Neural cell (in vitro differentiated cells): ENCODE data around the gene MCUR1. TPM values are rescaled to one million over a fixed set of nuclear protein-coding genes. Genes with fewer than 3 reads are reported as not detected.
A peak's percentile ranks its signal among the peaks of the same experiment; 100 is the strongest.
"Not testable (repeated sequence)": the region's sequence is repeated elsewhere in the genome, so short reads cannot be mapped to it uniquely, and the experiment has no call there.

Experiments used
- H2AFZ ChIP-seq: fragments of 200-600, 300-800 bp; sonication (generic), shearing (Covaris generic); 2 replicates; pipeline ENCODE4 v1.6.0; 2014; ENCODE audit warnings: low read depth, mild to moderate bottlenecking, antibody characterized with exemption, low read length, moderate library complexity
- H3F3A ChIP-seq: fragments of 200-600 bp; shearing (Covaris generic); 2 replicates; pipeline ENCODE4 v1.6.1; 2016; ENCODE audit warnings: mild to moderate bottlenecking, moderate library complexity, mixed read lengths, antibody characterized with exemption, low read length; ENCODE audit not compliant: insufficient read depth, poor library complexity, severe bottlenecking
- H3K27ac ChIP-seq: fragments of 200-600, 300-800 bp; sonication (generic), shearing (Covaris generic); 2 replicates; pipeline ENCODE4 v1.5.1; 2014; ENCODE audit warnings: mild to moderate bottlenecking, low read length, moderate library complexity
- H3K27me3 ChIP-seq: fragments of 300-800, 200-600 bp; sonication (generic), shearing (Covaris generic); 2 replicates; pipeline ENCODE4 v1.6.0; 2014; ENCODE audit warnings: mild to moderate bottlenecking, low read depth, low read length, moderate library complexity; ENCODE audit not compliant: insufficient read depth
- H3K36me3 ChIP-seq: fragments of 300-800, 200-600 bp; sonication (generic), shearing (Covaris generic); 2 replicates; pipeline ENCODE4 v1.5.1; 2014; ENCODE audit warnings: mild to moderate bottlenecking, antibody characterized with exemption, low read length, moderate library complexity; ENCODE audit not compliant: insufficient read depth
- H3K4me2 ChIP-seq: fragments of 300-800, 200-600 bp; sonication (generic), shearing (Covaris generic); 2 replicates; pipeline ENCODE4 v1.6.0; 2014; ENCODE audit warnings: mild to moderate bottlenecking, low read length
- H3K4me3 ChIP-seq: fragments of 300-800, 200-600 bp; sonication (generic), shearing (Covaris generic); 2 replicates; pipeline ENCODE4 v1.5.1; 2014; ENCODE audit warnings: mild to moderate bottlenecking, low read length, moderate library complexity
- H3K79me2 ChIP-seq: fragments of 200-600 bp; shearing (Covaris generic); replicated peaks from 2 replicates; pipeline ENCODE4 v1.6.0; 2014; ENCODE audit warnings: mild to moderate bottlenecking, low read length, moderate library complexity; ENCODE audit not compliant: insufficient read depth
- H3K9ac ChIP-seq: fragments of 300-800, 200-600 bp; sonication (generic), shearing (Covaris generic); 2 replicates; pipeline ENCODE4 v1.6.1; 2016; ENCODE audit warnings: mild to moderate bottlenecking, low read length, mixed read lengths
- H3K9me2 ChIP-seq: fragments of 200-600 bp; shearing (Covaris generic); 2 replicates; pipeline ENCODE4 v1.6.1; 2016; ENCODE audit warnings: mild to moderate bottlenecking, low read length, mixed read lengths; ENCODE audit not compliant: insufficient read depth
- H3K9me3 ChIP-seq: fragments of 200-600, 300-800 bp; sonication (generic), shearing (Covaris generic); 2 replicates; pipeline ENCODE4 v1.6.1; 2016; ENCODE audit warnings: mild to moderate bottlenecking, mixed run types, low read length, moderate library complexity, mixed read lengths
- H4K20me1 ChIP-seq: fragments of 200-600 bp; shearing (Covaris generic); 2 replicates; pipeline ENCODE4 v1.6.1; 2016; ENCODE audit warnings: mild to moderate bottlenecking, mixed run types; ENCODE audit not compliant: insufficient read depth
- EP300 ChIP-seq: fragments of 450-650 bp; conservative IDR thresholded peaks from 2 replicates; pipeline ENCODE4 v1.6.1; 2014; ENCODE audit warnings: antibody characterized with exemption, mild to moderate bottlenecking, moderate library complexity; ENCODE audit not compliant: poor library complexity, severe bottlenecking
- EZH2 ChIP-seq: fragments of 200-600, 300-800 bp; shearing (Covaris generic), sonication (generic); IDR thresholded peaks from 2 replicates; pipeline ENCODE4 v1.6.1; 2014; ENCODE audit warnings: antibody characterized with exemption, low read length, borderline replicate concordance, mild to moderate bottlenecking; ENCODE audit not compliant: insufficient read depth, poor library complexity, severe bottlenecking
- MXI1 ChIP-seq: fragments of 450-650 bp; conservative IDR thresholded peaks from 2 replicates; pipeline ENCODE4 v1.6.1; 2014; ENCODE audit warnings: antibody characterized with exemption, mild to moderate bottlenecking; ENCODE audit not compliant: poor library complexity, severe bottlenecking
- POLR2AphosphoS5 ChIP-seq: IDR thresholded peaks from 2 replicates; pipeline ENCODE4 v1.6.1; 2012
- RAD21 ChIP-seq: fragments of 450-650 bp; conservative IDR thresholded peaks from 2 replicates; pipeline ENCODE4 v1.6.1; 2014; ENCODE audit warnings: antibody characterized with exemption, mild to moderate bottlenecking, moderate library complexity
- SMC3 ChIP-seq: fragments of 450-650 bp; conservative IDR thresholded peaks from 2 replicates; pipeline ENCODE4 v1.6.1; 2014; ENCODE audit warnings: antibody characterized with exemption, mild to moderate bottlenecking, moderate library complexity; ENCODE audit not compliant: poor library complexity
- TAF1 ChIP-seq: IDR thresholded peaks from 2 replicates; pipeline ENCODE4 v1.6.1; 2012; ENCODE audit warnings: low read depth
- polyA minus RNA-seq: library from RNA; depleted of rRNA, polyadenylated mRNA; stranded (reverse); fragments of >200 nt; gene quantifications from 2 replicates; pipeline ENCODE4 v1.2.3, GENCODE V29; 2014
- polyA plus RNA-seq: library from polyadenylated mRNA; depleted of rRNA; stranded (reverse); fragments of >200 nt; gene quantifications from 2 replicates; pipeline ENCODE4 v1.2.3, GENCODE V29; 2014
- TF ChIP-seq, protein P1 (sequence below): fragments of 450-650 bp; IDR thresholded peaks from 2 replicates; pipeline ENCODE4 v1.5.1; 2014; ENCODE audit warnings: antibody characterized with exemption, mild to moderate bottlenecking, moderate library complexity; ENCODE audit not compliant: poor library complexity, severe bottlenecking
- TF ChIP-seq, protein P2 (sequence below): IDR thresholded peaks from 2 replicates; pipeline ENCODE4 v1.6.1; 2012; ENCODE audit warnings: borderline replicate concordance

Gene MCUR1, protein sequence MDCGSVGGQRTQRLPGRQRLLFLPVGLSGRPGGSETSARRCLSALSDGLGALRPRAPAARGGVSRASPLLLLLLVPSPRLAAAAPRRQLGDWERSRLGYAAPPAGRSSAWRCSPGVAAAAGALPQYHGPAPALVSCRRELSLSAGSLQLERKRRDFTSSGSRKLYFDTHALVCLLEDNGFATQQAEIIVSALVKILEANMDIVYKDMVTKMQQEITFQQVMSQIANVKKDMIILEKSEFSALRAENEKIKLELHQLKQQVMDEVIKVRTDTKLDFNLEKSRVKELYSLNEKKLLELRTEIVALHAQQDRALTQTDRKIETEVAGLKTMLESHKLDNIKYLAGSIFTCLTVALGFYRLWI
- 7.4 and 10.0 TPM in 2 replicates for polyA plus RNA-seq
- 11.2 and 14.5 TPM in 2 replicates for polyA minus RNA-seq

DNA sequence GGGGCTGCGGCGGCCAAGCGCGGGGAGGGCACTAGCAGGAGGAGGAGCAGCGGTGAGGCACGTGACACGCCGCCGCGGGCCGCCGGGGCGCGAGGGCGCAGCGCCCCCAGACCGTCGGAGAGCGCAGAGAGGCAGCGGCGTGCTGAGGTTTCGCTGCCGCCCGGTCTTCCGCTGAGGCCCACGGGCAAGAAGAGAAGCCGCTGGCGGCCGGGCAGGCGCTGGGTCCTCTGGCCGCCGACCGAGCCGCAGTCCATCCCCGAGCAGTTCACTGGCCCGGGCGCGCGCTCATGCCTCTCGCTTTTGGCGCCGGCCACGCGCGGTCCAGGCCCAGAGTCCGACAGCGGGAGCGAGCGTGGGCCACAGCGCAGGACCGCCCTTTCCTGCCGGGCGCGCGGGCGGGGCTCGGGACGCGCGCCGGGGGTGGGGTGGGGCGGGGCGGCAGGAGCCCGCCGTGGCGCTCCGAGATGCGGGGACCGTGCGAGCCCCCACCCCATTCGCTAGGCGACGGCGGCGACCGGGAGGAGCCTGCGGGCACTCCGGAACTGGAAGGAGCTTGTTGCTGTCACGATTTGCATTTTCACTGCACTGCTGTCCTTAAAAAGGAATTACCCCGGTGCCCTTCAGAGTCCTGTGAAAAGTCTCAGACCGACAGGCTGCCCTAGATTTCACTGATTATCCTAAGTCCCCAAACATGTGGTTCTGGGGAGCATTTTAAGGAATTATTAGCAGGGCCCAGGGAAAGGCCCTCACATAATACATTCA lies at the start of gene MCUR1:
TSS of gene MCUR1 (minus strand) at position 382 of the 762 bp plus-strand sequence. CDS start at position 254, 128 bp downstream.
- H3K4me3 ChIP-seq = peak within 1 kb of the TSS; percentile 96
- no peaks in the 10 kb centered on the region for H3K9me3 ChIP-seq
- H3K79me2 ChIP-seq = peaks cover 15% of the 10 kb centered on the region
- peak within 1 kb of the TSS; percentile 82 for H2AFZ ChIP-seq
- TF ChIP-seq RAD21 = peak; percentile 59
- no peak for TF ChIP-seq EZH2
- TF ChIP-seq, protein P1, sequence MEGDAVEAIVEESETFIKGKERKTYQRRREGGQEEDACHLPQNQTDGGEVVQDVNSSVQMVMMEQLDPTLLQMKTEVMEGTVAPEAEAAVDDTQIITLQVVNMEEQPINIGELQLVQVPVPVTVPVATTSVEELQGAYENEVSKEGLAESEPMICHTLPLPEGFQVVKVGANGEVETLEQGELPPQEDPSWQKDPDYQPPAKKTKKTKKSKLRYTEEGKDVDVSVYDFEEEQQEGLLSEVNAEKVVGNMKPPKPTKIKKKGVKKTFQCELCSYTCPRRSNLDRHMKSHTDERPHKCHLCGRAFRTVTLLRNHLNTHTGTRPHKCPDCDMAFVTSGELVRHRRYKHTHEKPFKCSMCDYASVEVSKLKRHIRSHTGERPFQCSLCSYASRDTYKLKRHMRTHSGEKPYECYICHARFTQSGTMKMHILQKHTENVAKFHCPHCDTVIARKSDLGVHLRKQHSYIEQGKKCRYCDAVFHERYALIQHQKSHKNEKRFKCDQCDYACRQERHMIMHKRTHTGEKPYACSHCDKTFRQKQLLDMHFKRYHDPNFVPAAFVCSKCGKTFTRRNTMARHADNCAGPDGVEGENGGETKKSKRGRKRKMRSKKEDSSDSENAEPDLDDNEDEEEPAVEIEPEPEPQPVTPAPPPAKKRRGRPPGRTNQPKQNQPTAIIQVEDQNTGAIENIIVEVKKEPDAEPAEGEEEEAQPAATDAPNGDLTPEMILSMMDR = peak; percentile 69
- peak; percentile 50 for TF ChIP-seq SMC3
- TF ChIP-seq, protein P2, sequence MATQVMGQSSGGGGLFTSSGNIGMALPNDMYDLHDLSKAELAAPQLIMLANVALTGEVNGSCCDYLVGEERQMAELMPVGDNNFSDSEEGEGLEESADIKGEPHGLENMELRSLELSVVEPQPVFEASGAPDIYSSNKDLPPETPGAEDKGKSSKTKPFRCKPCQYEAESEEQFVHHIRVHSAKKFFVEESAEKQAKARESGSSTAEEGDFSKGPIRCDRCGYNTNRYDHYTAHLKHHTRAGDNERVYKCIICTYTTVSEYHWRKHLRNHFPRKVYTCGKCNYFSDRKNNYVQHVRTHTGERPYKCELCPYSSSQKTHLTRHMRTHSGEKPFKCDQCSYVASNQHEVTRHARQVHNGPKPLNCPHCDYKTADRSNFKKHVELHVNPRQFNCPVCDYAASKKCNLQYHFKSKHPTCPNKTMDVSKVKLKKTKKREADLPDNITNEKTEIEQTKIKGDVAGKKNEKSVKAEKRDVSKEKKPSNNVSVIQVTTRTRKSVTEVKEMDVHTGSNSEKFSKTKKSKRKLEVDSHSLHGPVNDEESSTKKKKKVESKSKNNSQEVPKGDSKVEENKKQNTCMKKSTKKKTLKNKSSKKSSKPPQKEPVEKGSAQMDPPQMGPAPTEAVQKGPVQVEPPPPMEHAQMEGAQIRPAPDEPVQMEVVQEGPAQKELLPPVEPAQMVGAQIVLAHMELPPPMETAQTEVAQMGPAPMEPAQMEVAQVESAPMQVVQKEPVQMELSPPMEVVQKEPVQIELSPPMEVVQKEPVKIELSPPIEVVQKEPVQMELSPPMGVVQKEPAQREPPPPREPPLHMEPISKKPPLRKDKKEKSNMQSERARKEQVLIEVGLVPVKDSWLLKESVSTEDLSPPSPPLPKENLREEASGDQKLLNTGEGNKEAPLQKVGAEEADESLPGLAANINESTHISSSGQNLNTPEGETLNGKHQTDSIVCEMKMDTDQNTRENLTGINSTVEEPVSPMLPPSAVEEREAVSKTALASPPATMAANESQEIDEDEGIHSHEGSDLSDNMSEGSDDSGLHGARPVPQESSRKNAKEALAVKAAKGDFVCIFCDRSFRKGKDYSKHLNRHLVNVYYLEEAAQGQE = peak; percentile 47
- TF ChIP-seq EP300 = peak; percentile 44
- TF ChIP-seq MXI1 = peak; percentile 86
- TF ChIP-seq POLR2AphosphoS5 = peak; percentile 82
- peak; percentile 34 for TF ChIP-seq TAF1
- no peaks in the 10 kb centered on the region for H3K9me2 ChIP-seq
- no peaks in the 10 kb centered on the region for H4K20me1 ChIP-seq
- no peaks in the 10 kb centered on the region for H3K27me3 ChIP-seq
- H3K9ac ChIP-seq = peak within 1 kb of the TSS; percentile 78
- H3K27ac ChIP-seq = peak within 1 kb of the TSS; percentile 72
- H3K36me3 ChIP-seq = no peaks in the 10 kb centered on the region
- H3F3A ChIP-seq = peaks cover 5% of the 10 kb centered on the region
- peak within 1 kb of the TSS; percentile 70 for H3K4me2 ChIP-seq

DNA sequence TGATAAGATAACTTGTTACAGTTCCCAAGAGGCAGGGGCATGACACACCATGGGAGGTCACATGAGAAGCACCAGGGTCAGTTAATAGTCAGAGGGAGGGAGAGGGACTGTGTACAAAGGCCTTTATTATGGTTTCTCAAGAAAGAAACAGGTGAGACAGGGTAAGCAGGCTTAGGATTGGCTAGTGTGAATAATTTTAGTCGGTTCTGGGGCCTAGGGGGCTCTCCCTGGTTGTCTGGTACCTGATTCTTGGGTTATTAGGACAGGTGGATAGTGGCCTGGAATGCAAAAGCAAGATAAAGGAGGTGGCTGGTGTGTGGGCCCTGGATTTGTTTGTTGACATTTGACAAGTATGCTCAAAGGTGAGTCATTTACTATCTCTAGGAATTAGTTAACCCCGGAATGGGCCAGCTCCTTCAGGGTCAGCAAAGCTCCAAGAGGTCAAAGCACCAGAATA lies 49.4 kb upstream of the MCUR1 start:
- TF ChIP-seq RAD21 (no peak), EZH2 (no peak), POLR2AphosphoS5 (no peak), EP300 (no peak), MXI1 (no peak), TAF1 (no peak)
- TF ChIP-seq, protein P1 = no peak
- no peak overlapping the region for H3K4me2 ChIP-seq
- H3K4me3 ChIP-seq = no peak overlapping the region
- no peaks in the 10 kb centered on the region for H3K79me2 ChIP-seq
- H3K9ac ChIP-seq = no peak overlapping the region
- H4K20me1 ChIP-seq = no peaks in the 10 kb centered on the region
- no peaks in the 10 kb centered on the region for H3K36me3 ChIP-seq
- no peak overlapping the region for H2AFZ ChIP-seq
- H3K27me3 ChIP-seq = no peaks in the 10 kb centered on the region
- no peaks in the 10 kb centered on the region for H3F3A ChIP-seq
- H3K27ac ChIP-seq = no peak overlapping the region
- H3K9me3 ChIP-seq = no peaks in the 10 kb centered on the region
- H3K9me2 ChIP-seq = no peaks in the 10 kb centered on the region

DNA sequence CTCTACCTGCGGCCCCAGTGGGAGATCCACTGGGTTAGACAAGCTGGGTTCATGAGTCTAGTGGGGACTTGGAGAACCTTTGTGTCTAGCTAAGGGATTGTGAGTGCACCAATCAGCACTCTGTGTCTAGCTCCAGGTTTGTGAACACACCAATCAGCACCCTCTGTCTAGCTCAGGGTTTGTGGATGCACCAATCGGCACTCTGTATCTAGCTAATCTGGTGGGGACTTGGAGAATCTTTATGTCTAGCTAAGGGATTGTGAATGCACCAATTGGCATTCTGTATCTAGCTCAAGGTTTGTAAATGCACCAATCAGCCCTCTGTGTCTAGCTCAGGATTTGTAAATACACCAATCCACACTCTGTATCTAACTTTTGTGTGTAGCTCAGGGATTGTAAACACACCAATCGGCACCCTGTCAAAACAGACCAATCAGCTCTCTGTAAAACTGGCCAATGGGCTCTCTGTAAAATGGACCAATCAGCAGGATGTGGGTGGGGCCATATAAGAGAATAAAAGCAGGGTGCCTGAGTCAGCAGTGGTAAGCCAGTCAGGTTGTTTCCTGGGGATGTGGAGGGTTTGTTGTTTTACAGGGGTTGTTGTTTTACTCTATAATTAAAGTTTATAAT lies 46.3 kb upstream of the MCUR1 start:
- not testable (repeated sequence) for H3K36me3 ChIP-seq, H3K9me2 ChIP-seq, H3K27ac ChIP-seq, H3K79me2 ChIP-seq, H3K9ac ChIP-seq, H3K27me3 ChIP-seq, H3K4me2 ChIP-seq, H3K4me3 ChIP-seq, H2AFZ ChIP-seq, H3F3A ChIP-seq, H3K9me3 ChIP-seq, H4K20me1 ChIP-seq
